Stimulated activated CD4-positive, alpha-beta T cell treated with anti-CD3 and anti-CD28 coated beads, Interleukin-1b, Interleukin-23, amount 100 ng/mL, for 1 hour (primary cell): ENCODE data around the gene ZNF79.

Experiments used
- DNase-seq, 2 donors: peaks; one replicate each; pipeline ENCODE4 v3.0.0-alpha.2; 2020; ENCODE audit warnings: low read depth in 2 of 2

ZNF79 gene

GRCh38 chr9:127423934-127424675 lies at the start of gene ZNF79:
ZNF79 (plus strand) TSS chr9:127424382; CDS start chr9:127424788, 406 bp downstream.
- DNase-seq: peak; percentile 69 to 79

GRCh38 chr9:127380479-127380878 lies 43.7 kb upstream of the ZNF79 start:
- DNase-seq: no peak

- no peak for DNase-seq
Measured at GRCh38 chr9:127382541-127382940, 41.6 kb upstream of the ZNF79 start.

GRCh38 chr9:127384016-127384730 lies 40.0 kb upstream of the ZNF79 start:
- DNase-seq: no peak

GRCh38 chr9:127384901-127385300 lies 39.3 kb upstream of the ZNF79 start:
- DNase-seq: no peak

- DNase-seq: no peak
Measured at GRCh38 chr9:127386249-127386648, 37.9 kb upstream of the ZNF79 start.

GRCh38 chr9:127386981-127387380 lies 37.2 kb upstream of the ZNF79 start:
- no peak for DNase-seq

- DNase-seq: peak; percentile 46 to 65
Measured at GRCh38 chr9:127388037-127388855, 35.9 kb upstream of the ZNF79 start.

GRCh38 chr9:127388856-127389238 lies 35.3 kb upstream of the ZNF79 start:
- no peak for DNase-seq

GRCh38 chr9:127389381-127390247 lies 34.6 kb upstream of the ZNF79 start:
- no peak for DNase-seq

GRCh38 chr9:127390248-127390545 lies 34.0 kb upstream of the ZNF79 start:
- DNase-seq: no peak

GRCh38 chr9:127390563-127390962 lies 33.6 kb upstream of the ZNF79 start:
- DNase-seq: no peak

GRCh38 chr9:127392166-127392565 lies 32.0 kb upstream of the ZNF79 start:
- DNase-seq: no peak

- no peak for DNase-seq
Measured at GRCh38 chr9:127392976-127393375, 31.2 kb upstream of the ZNF79 start.

GRCh38 chr9:127393645-127394044 lies 30.5 kb upstream of the ZNF79 start:
- DNase-seq: no peak

- DNase-seq: no peak
Measured at GRCh38 chr9:127395497-127396252, 28.5 kb upstream of the ZNF79 start.

GRCh38 chr9:127396253-127396807 lies 27.9 kb upstream of the ZNF79 start:
- no peak for DNase-seq

GRCh38 chr9:127396808-127397645 lies 27.2 kb upstream of the ZNF79 start, which contains the start of gene SLC2A8:
SLC2A8 (plus strand) TSS chr9:127397169; CDS start chr9:127397231, 62 bp downstream.
- DNase-seq: peak; percentile 62 to 65

- DNase-seq: no peak
Measured at GRCh38 chr9:127397646-127398274, 26.4 kb upstream of the ZNF79 start.
